Measurements from ENCODE around the gene SPC24. TPM values are rescaled to one million over a fixed set of nuclear protein-coding genes. Genes with fewer than 3 reads are reported as not detected.

The SPC24 gene
- total RNA-seq, 2 donors from 2014 or later: 1.2 to 5.7 TPM

DNA sequence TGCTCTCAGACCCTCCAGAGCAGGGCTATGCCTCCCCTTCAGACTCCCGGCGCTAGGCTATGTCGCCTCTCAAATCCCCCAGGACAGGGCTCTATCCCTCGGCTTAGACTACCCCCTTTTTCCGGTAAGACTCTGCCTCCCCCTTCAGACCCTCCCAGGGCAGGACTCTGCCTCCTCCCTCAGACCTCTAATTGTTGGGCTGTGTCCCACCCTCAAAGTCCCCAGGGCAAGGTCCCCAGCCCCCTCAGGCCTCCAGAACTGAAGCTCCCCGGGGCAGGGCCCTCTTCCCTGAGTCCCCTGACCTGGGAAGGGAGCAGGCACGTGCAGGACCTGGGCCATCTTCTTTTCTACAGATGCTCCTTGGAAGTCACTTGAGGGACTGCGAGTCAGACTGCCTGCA lies 38.6 kb upstream of the SPC24 start:
- Histone ChIP-seq H3K27ac (peak overlapping the region; percentile 95 to 96), H3K36me3 (peaks cover 44% of the 10 kb centered on the region), H3K27me3 (no peaks in the 10 kb centered on the region), H3K9me3 (no peaks in the 10 kb centered on the region), H3K4me3 (peak overlapping the region; percentile 1 to 67), H3K4me1 (peaks cover 9 to 91% of the 10 kb centered on the region in 2 donors)
- TF ChIP-seq, protein P1, sequence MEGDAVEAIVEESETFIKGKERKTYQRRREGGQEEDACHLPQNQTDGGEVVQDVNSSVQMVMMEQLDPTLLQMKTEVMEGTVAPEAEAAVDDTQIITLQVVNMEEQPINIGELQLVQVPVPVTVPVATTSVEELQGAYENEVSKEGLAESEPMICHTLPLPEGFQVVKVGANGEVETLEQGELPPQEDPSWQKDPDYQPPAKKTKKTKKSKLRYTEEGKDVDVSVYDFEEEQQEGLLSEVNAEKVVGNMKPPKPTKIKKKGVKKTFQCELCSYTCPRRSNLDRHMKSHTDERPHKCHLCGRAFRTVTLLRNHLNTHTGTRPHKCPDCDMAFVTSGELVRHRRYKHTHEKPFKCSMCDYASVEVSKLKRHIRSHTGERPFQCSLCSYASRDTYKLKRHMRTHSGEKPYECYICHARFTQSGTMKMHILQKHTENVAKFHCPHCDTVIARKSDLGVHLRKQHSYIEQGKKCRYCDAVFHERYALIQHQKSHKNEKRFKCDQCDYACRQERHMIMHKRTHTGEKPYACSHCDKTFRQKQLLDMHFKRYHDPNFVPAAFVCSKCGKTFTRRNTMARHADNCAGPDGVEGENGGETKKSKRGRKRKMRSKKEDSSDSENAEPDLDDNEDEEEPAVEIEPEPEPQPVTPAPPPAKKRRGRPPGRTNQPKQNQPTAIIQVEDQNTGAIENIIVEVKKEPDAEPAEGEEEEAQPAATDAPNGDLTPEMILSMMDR (IDR thresholded peaks at IDR 0.05): no peak
- DNase-seq (ENCODE audit: low spot score): no peak

GRCh38 chr19:11192957-11193939 lies 37.7 kb upstream of the SPC24 start:
- H3K27ac ChIP-seq: peak overlapping the region; percentile 95 to 96
- DNase-seq (ENCODE audit: low spot score): no peak
- H3K36me3 ChIP-seq: peaks cover 53% of the 10 kb centered on the region
- TF ChIP-seq, protein P1 (IDR thresholded peaks at IDR 0.05): no peak
- peak overlapping the region in 1 of 2 donors; percentile 13 for H3K4me3 ChIP-seq
- no peaks in the 10 kb centered on the region for H3K9me3 ChIP-seq
- no peaks in the 10 kb centered on the region for H3K27me3 ChIP-seq
- peaks cover 9 to 91% of the 10 kb centered on the region in 2 donors for H3K4me1 ChIP-seq

GRCh38 chr19:11191934-11192333 lies 36.4 kb upstream of the SPC24 start:
- TF ChIP-seq, protein P1 (IDR thresholded peaks at IDR 0.05): no peak
- Histone ChIP-seq H3K27me3 (no peaks in the 10 kb centered on the region), H3K27ac (peak overlapping the region; percentile 76 to 96), H3K4me1 (peaks cover 9 to 91% of the 10 kb centered on the region in 2 donors), H3K4me3 (no peak overlapping the region), H3K36me3 (peaks cover 66% of the 10 kb centered on the region), H3K9me3 (no peaks in the 10 kb centered on the region)
- DNase-seq (ENCODE audit: low spot score): no peak

- no peaks in the 10 kb centered on the region for H3K9me3 ChIP-seq
- TF ChIP-seq, protein P1 (IDR thresholded peaks at IDR 0.05): no peak
- no peaks in the 10 kb centered on the region for H3K27me3 ChIP-seq
- peak; percentile 95 for DNase-seq (ENCODE audit: low spot score)
- peak overlapping the region; percentile 76 to 96 for H3K27ac ChIP-seq
- no peak overlapping the region for H3K4me3 ChIP-seq
- peaks cover 73% of the 10 kb centered on the region for H3K36me3 ChIP-seq
- peaks cover 9 to 92% of the 10 kb centered on the region in 2 donors for H3K4me1 ChIP-seq
These were observed 35.7 kb upstream of the SPC24 start for GRCh38 chr19:11191273-11191755.

DNA sequence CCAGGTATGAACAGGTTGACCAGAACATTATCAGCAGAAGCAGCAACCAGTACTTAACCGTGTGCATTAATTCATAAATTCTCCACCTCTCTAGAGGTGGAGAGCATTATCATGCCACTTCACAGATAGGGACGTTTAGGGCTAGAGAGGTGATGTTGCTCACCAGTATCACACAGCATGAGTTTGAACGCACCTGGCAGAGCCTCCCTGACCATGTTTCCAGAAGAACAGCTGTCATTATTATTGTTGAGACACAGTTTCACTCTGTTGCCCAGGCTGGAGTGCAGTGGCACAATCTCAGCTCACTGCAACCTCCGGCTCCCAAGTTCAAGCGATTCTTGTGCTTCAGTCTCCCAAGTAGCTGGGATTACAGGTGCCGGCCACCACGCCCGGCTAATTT lies 34.9 kb upstream of the SPC24 start:
- peaks cover 79% of the 10 kb centered on the region for H3K36me3 ChIP-seq
- DNase-seq (ENCODE audit: low spot score): no peak
- peak overlapping the region; percentile 76 to 96 for H3K27ac ChIP-seq
- peaks cover 9 to 92% of the 10 kb centered on the region in 2 donors for H3K4me1 ChIP-seq
- peak overlapping the region in 1 of 2 donors; percentile 1 for H3K4me3 ChIP-seq
- no peaks in the 10 kb centered on the region for H3K9me3 ChIP-seq
- H3K27me3 ChIP-seq: no peaks in the 10 kb centered on the region
- TF ChIP-seq, protein P1 (IDR thresholded peaks at IDR 0.05): no peak

All from right atrium auricular region (tissue), 2 donors.